Tibial nerve (tissue), 4 donors: Measurements from ENCODE around the gene AQP2.

Source experiments
- EP300 ChIP-seq, 2 donors: sonication (generic); formaldehyde crosslinking; IDR thresholded peaks; one replicate each; pipeline ENCODE4 v1.6.1; 2017; ENCODE audit warnings: antibody characterized with exemption in 2 of 2, mild to moderate bottlenecking in 1 of 2
- POLR2A ChIP-seq, 2 donors: fragments of 450-650 bp; IDR thresholded peaks; one replicate each; pipeline ENCODE4 v1.6.1; 2017; ENCODE audit warnings: antibody characterized with exemption in 2 of 2, mild to moderate bottlenecking in 2 of 2, moderate library complexity in 2 of 2
- TF ChIP-seq, protein P1 (sequence below), 5 experiments: fragments of 200-600 bp in 3 of 5; fragments of 450-650 bp in 2 of 5; sonication (generic) in 3 of 5; IDR thresholded peaks; one replicate each; pipeline ENCODE4 v1.5.1; 2016 to 2019; ENCODE audit warnings: antibody characterized with exemption in 5 of 5, mild to moderate bottlenecking in 3 of 5, moderate library complexity in 2 of 5

DNA sequence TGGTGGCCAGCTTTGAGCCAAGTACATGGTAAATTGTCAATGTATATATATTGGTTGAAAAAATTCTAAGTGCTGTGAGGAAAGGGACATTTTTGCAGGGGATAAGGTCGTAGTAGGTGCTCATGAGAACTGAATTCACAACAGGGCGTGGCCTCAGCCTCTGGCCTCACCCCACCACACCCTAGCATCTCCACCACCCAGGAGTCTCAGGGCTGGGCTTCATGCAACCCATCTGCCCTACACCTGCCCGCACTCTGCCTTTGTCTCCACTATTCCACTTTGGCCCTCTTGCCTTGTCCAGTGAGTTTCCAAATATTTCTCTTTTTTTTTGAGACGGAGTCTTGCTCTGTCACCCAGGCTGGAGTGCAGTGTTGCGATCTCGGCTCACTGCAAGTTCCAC is 22.1 kb upstream of the AQP2 start:
- TF ChIP-seq POLR2A (IDR thresholded peaks at IDR 0.05) (no peak), EP300 (IDR thresholded peaks at IDR 0.05) (no peak)
- TF ChIP-seq, protein P1, sequence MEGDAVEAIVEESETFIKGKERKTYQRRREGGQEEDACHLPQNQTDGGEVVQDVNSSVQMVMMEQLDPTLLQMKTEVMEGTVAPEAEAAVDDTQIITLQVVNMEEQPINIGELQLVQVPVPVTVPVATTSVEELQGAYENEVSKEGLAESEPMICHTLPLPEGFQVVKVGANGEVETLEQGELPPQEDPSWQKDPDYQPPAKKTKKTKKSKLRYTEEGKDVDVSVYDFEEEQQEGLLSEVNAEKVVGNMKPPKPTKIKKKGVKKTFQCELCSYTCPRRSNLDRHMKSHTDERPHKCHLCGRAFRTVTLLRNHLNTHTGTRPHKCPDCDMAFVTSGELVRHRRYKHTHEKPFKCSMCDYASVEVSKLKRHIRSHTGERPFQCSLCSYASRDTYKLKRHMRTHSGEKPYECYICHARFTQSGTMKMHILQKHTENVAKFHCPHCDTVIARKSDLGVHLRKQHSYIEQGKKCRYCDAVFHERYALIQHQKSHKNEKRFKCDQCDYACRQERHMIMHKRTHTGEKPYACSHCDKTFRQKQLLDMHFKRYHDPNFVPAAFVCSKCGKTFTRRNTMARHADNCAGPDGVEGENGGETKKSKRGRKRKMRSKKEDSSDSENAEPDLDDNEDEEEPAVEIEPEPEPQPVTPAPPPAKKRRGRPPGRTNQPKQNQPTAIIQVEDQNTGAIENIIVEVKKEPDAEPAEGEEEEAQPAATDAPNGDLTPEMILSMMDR (IDR thresholded peaks at IDR 0.05) = no peak
